Measurements from ENCODE around the gene HS3ST3A1. TPM values are rescaled to one million over a fixed set of nuclear protein-coding genes. Genes with fewer than 3 reads are reported as not detected.

HS3ST3A1 gene
- total and polyA plus RNA-seq, 12 donors, result 0.12 to 4.1 (median 1.6) TPM; not detected in 1

DNA sequence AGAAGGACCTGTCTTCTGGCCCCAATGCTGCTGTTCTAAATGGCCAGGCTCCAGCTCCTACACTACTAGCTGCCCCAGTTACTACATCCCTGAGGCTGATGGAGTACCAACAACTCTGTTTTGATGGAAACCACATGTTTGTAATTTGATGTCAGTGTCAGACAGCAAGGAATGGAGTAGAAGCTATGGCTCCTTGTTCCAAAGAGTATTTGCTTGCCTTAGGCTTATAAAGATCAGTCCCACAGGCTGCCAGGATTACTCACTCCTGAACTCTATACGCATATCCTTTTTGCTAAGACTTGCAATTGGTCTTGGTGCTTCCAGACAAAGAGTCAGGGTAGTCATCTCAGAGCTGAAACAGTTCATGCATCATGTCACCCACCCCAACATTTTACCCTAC is 139.6 kb downstream of the HS3ST3A1 start:
- ATAC-seq (peak in 1 of 8 donors; percentile 29), DNase-seq (no peak)
- H3K4me3 ChIP-seq, result no peak overlapping the region
- TF ChIP-seq, protein P1, sequence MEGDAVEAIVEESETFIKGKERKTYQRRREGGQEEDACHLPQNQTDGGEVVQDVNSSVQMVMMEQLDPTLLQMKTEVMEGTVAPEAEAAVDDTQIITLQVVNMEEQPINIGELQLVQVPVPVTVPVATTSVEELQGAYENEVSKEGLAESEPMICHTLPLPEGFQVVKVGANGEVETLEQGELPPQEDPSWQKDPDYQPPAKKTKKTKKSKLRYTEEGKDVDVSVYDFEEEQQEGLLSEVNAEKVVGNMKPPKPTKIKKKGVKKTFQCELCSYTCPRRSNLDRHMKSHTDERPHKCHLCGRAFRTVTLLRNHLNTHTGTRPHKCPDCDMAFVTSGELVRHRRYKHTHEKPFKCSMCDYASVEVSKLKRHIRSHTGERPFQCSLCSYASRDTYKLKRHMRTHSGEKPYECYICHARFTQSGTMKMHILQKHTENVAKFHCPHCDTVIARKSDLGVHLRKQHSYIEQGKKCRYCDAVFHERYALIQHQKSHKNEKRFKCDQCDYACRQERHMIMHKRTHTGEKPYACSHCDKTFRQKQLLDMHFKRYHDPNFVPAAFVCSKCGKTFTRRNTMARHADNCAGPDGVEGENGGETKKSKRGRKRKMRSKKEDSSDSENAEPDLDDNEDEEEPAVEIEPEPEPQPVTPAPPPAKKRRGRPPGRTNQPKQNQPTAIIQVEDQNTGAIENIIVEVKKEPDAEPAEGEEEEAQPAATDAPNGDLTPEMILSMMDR (IDR thresholded peaks at IDR 0.05), result no peak
- WGBS, 2 donors, result 88 to 91% methylated on average over 1 of the region's 1 CpG
- H3K4me1 ChIP-seq, result no peaks in the 10 kb centered on the region
- intact Hi-C loops (cut with DNase I), result no loop called here
- no peaks in the 10 kb centered on the region for H3K36me3 ChIP-seq
- H3K27ac ChIP-seq, result no peak overlapping the region
- no peaks in the 10 kb centered on the region for H3K27me3 ChIP-seq
- H3K9me3 ChIP-seq, result no peaks in the 10 kb centered on the region

DNA sequence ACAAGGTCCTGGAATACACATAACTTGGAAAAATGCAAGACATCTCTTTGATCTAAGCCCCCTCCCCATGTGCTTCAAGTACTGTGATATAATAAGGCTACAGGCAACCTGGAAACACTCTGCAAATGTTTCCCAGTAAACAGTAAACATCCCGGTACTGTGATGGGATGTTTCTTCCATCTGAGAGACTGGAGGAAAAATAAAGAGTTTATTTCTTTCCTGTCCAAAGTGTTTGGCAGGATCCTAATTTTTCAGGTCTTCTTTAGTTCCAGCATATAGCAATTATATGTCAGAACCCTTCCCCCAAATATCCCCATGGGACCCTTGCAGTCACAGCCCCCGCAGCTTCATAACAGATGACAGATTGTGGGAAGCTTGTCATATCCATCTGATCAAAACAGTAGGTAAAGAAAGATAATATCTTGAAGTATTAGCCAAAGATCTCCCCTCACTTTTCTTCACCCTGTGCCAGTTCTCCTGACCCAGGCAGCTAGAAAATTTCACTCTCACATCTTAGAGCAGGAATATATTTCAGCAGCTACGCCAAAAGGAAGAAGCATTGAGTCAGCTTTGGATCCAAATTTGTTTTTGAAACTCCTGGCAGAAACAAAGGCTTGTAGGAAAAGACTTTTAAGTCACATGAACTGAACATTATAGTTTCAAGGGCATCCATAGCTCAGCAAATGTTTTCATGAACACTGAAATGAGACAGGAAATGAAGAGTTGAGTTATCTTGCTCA is 141.3 kb downstream of the HS3ST3A1 start:
- 51 to 61% methylated on average over 3 of the region's 3 CpGs for WGBS, 2 donors
- DNase-seq, result no peak
- TF ChIP-seq, protein P1 (IDR thresholded peaks at IDR 0.05), result no peak
- intact Hi-C loops (cut with DNase I), result no loop called here
- Histone ChIP-seq H3K27me3 (no peaks in the 10 kb centered on the region), H3K27ac (no peak overlapping the region), H3K4me1 (no peaks in the 10 kb centered on the region), H3K36me3 (no peaks in the 10 kb centered on the region), H3K9me3 (no peaks in the 10 kb centered on the region), H3K4me3 (no peak overlapping the region)
- no peak for ATAC-seq

DNA sequence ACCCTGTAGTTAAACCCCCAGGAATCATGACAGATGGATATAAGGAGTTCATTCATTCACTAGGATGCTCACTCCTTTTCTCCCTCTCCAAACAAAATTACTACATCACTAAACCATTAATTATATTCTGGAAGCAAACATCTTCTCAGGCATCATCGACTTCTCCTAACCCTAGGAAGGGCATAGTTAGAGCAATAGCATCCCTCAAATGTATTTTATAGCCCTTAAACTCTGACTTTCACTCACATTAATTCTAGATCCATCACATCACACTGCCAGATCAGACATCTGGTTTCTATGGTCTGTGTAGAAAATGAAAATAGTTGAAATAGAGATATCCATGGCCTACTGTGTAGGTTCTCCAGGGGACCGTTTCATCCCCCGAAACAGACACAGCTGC is 143.9 kb downstream of the HS3ST3A1 start:
- H3K36me3 ChIP-seq, result no peaks in the 10 kb centered on the region
- TF ChIP-seq, protein P1 (IDR thresholded peaks at IDR 0.05), result no peak
- H3K9me3 ChIP-seq, result no peaks in the 10 kb centered on the region
- no peak overlapping the region for H3K27ac ChIP-seq
- intact Hi-C loops (cut with DNase I), result no loop called here
- H3K4me1 ChIP-seq, result no peaks in the 10 kb centered on the region
- no peak for DNase-seq
- no peaks in the 10 kb centered on the region for H3K27me3 ChIP-seq
- ATAC-seq, result no peak
- H3K4me3 ChIP-seq, result no peak overlapping the region
- 81 to 87% methylated on average over 3 of the region's 3 CpGs for WGBS, 2 donors

Small RNA genes lying within 50 kb of the gene (microRNA-seq; reads per million reads assigned to microRNA genes)
- gene MIR548H3, result 0 reads per million in 2 donors

Measured in heart right ventricle (tissue), 16 donors.